OCI-LY7 (cell line): ENCODE results near the gene SHISA2.

Source experiments
- EZH2phosphoT487 ChIP-seq: fragments of 200-600 bp; sonication (generic); IDR thresholded peaks from 2 replicates; pipeline ENCODE4 v1.6.1; 2018; ENCODE audit warnings: low read depth, borderline replicate concordance, mild to moderate bottlenecking, mixed run types, antibody characterized with exemption, low read length, moderate library complexity, mixed read lengths
- TF ChIP-seq, protein P1 (sequence below): fragments of 200-600 bp; sonication (generic); conservative IDR thresholded peaks from 2 replicates; pipeline ENCODE4 v1.5.1; 2014; ENCODE audit warnings: mild to moderate bottlenecking, antibody characterized with exemption, low read length, moderate library complexity, mixed read lengths

DNA sequence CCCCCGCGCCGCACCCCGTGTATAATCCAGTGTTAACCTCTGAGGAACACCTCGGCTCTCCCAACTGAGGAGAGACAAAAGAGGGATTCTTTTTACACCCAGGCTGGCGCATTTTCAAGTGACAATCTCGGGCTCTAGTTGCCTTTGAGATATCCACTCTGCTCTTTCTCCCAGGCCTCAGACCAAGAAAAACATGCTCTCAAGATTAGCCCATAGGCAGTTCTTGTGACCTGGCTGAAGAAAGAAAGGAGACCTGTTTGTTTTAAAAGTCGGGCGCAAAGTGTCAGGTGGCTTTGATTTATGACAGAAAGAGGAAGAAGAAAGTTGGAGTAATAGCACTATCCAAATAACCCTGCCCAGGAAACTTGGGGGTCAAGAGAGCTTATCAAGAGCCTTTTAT, 27.3 kb downstream of the SHISA2 start:
- TF ChIP-seq EZH2phosphoT487: no peak
- TF ChIP-seq, protein P1, sequence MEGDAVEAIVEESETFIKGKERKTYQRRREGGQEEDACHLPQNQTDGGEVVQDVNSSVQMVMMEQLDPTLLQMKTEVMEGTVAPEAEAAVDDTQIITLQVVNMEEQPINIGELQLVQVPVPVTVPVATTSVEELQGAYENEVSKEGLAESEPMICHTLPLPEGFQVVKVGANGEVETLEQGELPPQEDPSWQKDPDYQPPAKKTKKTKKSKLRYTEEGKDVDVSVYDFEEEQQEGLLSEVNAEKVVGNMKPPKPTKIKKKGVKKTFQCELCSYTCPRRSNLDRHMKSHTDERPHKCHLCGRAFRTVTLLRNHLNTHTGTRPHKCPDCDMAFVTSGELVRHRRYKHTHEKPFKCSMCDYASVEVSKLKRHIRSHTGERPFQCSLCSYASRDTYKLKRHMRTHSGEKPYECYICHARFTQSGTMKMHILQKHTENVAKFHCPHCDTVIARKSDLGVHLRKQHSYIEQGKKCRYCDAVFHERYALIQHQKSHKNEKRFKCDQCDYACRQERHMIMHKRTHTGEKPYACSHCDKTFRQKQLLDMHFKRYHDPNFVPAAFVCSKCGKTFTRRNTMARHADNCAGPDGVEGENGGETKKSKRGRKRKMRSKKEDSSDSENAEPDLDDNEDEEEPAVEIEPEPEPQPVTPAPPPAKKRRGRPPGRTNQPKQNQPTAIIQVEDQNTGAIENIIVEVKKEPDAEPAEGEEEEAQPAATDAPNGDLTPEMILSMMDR: no peak
